ENCODE data around the gene DNAH17. TPM values are rescaled to one million over a fixed set of nuclear protein-coding genes. Genes with fewer than 3 reads are reported as not detected.
A peak's percentile ranks its signal among the peaks of the same experiment; 100 is the strongest.

DNAH17 gene
- total and polyA plus RNA-seq, 2 donors, result 0.28 to 0.30 TPM

- H3K4me1 ChIP-seq (ENCODE audit: control insufficient read depth in 2 of 2, insufficient read depth in 2 of 2, low read length in 2 of 2), result peaks cover 0 to 19% of the 10 kb centered on the region in 2 donors
- no peak overlapping the region for H3K4me3 ChIP-seq (ENCODE audit: low read length in 2 of 2)
- no peaks in the 10 kb centered on the region for H3K36me3 ChIP-seq (ENCODE audit: control insufficient read depth in 2 of 2, insufficient read depth in 2 of 2, low read length in 1 of 2)
- peak in 3 of 9 donors; percentile 26 to 60 (median 28) for DNase-seq (ENCODE audit: low read depth in 6 of 9, low spot score in 9 of 9)
- H3K9me3 ChIP-seq (ENCODE audit: control insufficient read depth in 2 of 2, insufficient read depth in 1 of 2, low read length in 1 of 2), result no peaks in the 10 kb centered on the region
- 90% methylated on average over 31 of the region's 31 CpGs for WGBS
- no peaks in the 10 kb centered on the region for H3K27me3 ChIP-seq (ENCODE audit: control insufficient read depth in 2 of 2, insufficient read depth in 1 of 2, low read length in 1 of 2)
- H3K27ac ChIP-seq (ENCODE audit: low read depth in 1 of 2, low read length in 1 of 2), result peak overlapping the region in 1 of 2 donors; percentile 46
Measured at GRCh38 chr17:78491236-78492115, 85.7 kb downstream of the DNAH17 start.

GRCh38 chr17:78490673-78491072 lies 86.5 kb downstream of the DNAH17 start:
- Histone ChIP-seq H3K27me3 (ENCODE audit: control insufficient read depth in 2 of 2, insufficient read depth in 1 of 2, low read length in 1 of 2) (no peaks in the 10 kb centered on the region), H3K4me3 (ENCODE audit: low read length in 2 of 2) (no peak overlapping the region), H3K4me1 (ENCODE audit: control insufficient read depth in 2 of 2, insufficient read depth in 2 of 2, low read length in 2 of 2) (peaks cover 0 to 19% of the 10 kb centered on the region in 2 donors), H3K27ac (ENCODE audit: low read depth in 1 of 2, low read length in 1 of 2) (peak overlapping the region in 1 of 2 donors; percentile 46), H3K36me3 (ENCODE audit: control insufficient read depth in 2 of 2, insufficient read depth in 2 of 2, low read length in 1 of 2) (no peaks in the 10 kb centered on the region), H3K9me3 (ENCODE audit: control insufficient read depth in 2 of 2, insufficient read depth in 1 of 2, low read length in 1 of 2) (no peaks in the 10 kb centered on the region)
- no peak for DNase-seq (ENCODE audit: low read depth in 6 of 9, low spot score in 9 of 9)
- 95% methylated on average over 15 of the region's 15 CpGs for WGBS

- DNase-seq (ENCODE audit: low read depth in 6 of 9, low spot score in 9 of 9), result no peak
- WGBS, result 97% methylated on average over 10 of the region's 10 CpGs
Measured at GRCh38 chr17:78490156-78490555, 87.0 kb downstream of the DNAH17 start.

GRCh38 chr17:78488867-78489634 lies 88.1 kb downstream of the DNAH17 start:
- no peak overlapping the region for H3K27ac ChIP-seq (ENCODE audit: low read depth in 1 of 2, low read length in 1 of 2)
- no peaks in the 10 kb centered on the region for H3K36me3 ChIP-seq (ENCODE audit: control insufficient read depth in 2 of 2, insufficient read depth in 2 of 2, low read length in 1 of 2)
- H3K9me3 ChIP-seq (ENCODE audit: control insufficient read depth in 2 of 2, insufficient read depth in 1 of 2, low read length in 1 of 2), result no peaks in the 10 kb centered on the region
- peaks cover 7 to 30% of the 10 kb centered on the region in 2 donors for H3K4me1 ChIP-seq (ENCODE audit: control insufficient read depth in 2 of 2, insufficient read depth in 2 of 2, low read length in 2 of 2)
- H3K4me3 ChIP-seq (ENCODE audit: low read length in 2 of 2), result no peak overlapping the region
- WGBS, result 96% methylated on average over 13 of the region's 13 CpGs
- peaks cover 0 to 11% of the 10 kb centered on the region in 2 donors for H3K27me3 ChIP-seq (ENCODE audit: control insufficient read depth in 2 of 2, insufficient read depth in 1 of 2, low read length in 1 of 2)
- DNase-seq (ENCODE audit: low read depth in 6 of 9, low spot score in 9 of 9), result no peak

More at GRCh38 chr17:78490156-78490555, 87.0 kb downstream of the DNAH17 start:
- Histone ChIP-seq H3K36me3 (ENCODE audit: control insufficient read depth in 2 of 2, insufficient read depth in 2 of 2, low read length in 1 of 2) (no peaks in the 10 kb centered on the region), H3K4me1 (ENCODE audit: control insufficient read depth in 2 of 2, insufficient read depth in 2 of 2, low read length in 2 of 2) (peaks cover 0 to 20% of the 10 kb centered on the region in 2 donors), H3K9me3 (ENCODE audit: control insufficient read depth in 2 of 2, insufficient read depth in 1 of 2, low read length in 1 of 2) (no peaks in the 10 kb centered on the region), H3K27ac (ENCODE audit: low read depth in 1 of 2, low read length in 1 of 2) (no peak overlapping the region), H3K27me3 (ENCODE audit: control insufficient read depth in 2 of 2, insufficient read depth in 1 of 2, low read length in 1 of 2) (peaks cover 0 to 4% of the 10 kb centered on the region in 2 donors), H3K4me3 (ENCODE audit: low read length in 2 of 2) (no peak overlapping the region)

- H3K36me3 ChIP-seq (ENCODE audit: control insufficient read depth in 2 of 2, insufficient read depth in 2 of 2, low read length in 1 of 2), result no peaks in the 10 kb centered on the region
- 87% methylated on average over 10 of the region's 10 CpGs for WGBS
- no peak overlapping the region for H3K4me3 ChIP-seq (ENCODE audit: low read length in 2 of 2)
- DNase-seq (ENCODE audit: low read depth in 6 of 9, low spot score in 9 of 9), result no peak
- no peak overlapping the region for H3K27ac ChIP-seq (ENCODE audit: low read depth in 1 of 2, low read length in 1 of 2)
- peaks cover 0 to 12% of the 10 kb centered on the region in 2 donors for H3K27me3 ChIP-seq (ENCODE audit: control insufficient read depth in 2 of 2, insufficient read depth in 1 of 2, low read length in 1 of 2)
- peaks cover 7 to 32% of the 10 kb centered on the region in 2 donors for H3K4me1 ChIP-seq (ENCODE audit: control insufficient read depth in 2 of 2, insufficient read depth in 2 of 2, low read length in 2 of 2)
- no peaks in the 10 kb centered on the region for H3K9me3 ChIP-seq (ENCODE audit: control insufficient read depth in 2 of 2, insufficient read depth in 1 of 2, low read length in 1 of 2)
Measured at GRCh38 chr17:78488156-78488555, 89.0 kb downstream of the DNAH17 start.

GRCh38 chr17:78486946-78487680 lies 90.1 kb downstream of the DNAH17 start:
- Histone ChIP-seq H3K4me1 (ENCODE audit: control insufficient read depth in 2 of 2, insufficient read depth in 2 of 2, low read length in 2 of 2) (peaks cover 7 to 32% of the 10 kb centered on the region in 2 donors), H3K27me3 (ENCODE audit: control insufficient read depth in 2 of 2, insufficient read depth in 1 of 2, low read length in 1 of 2) (peaks cover 0 to 14% of the 10 kb centered on the region in 2 donors), H3K9me3 (ENCODE audit: control insufficient read depth in 2 of 2, insufficient read depth in 1 of 2, low read length in 1 of 2) (no peaks in the 10 kb centered on the region), H3K4me3 (ENCODE audit: low read length in 2 of 2) (no peak overlapping the region), H3K27ac (ENCODE audit: low read depth in 1 of 2, low read length in 1 of 2) (no peak overlapping the region), H3K36me3 (ENCODE audit: control insufficient read depth in 2 of 2, insufficient read depth in 2 of 2, low read length in 1 of 2) (no peaks in the 10 kb centered on the region)
- DNase-seq (ENCODE audit: low read depth in 6 of 9, low spot score in 9 of 9), result no peak
- WGBS, result 90% methylated on average over 13 of the region's 13 CpGs

GRCh38 chr17:78486228-78486802 lies 90.9 kb downstream of the DNAH17 start:
- 98% methylated on average over 24 of the region's 24 CpGs for WGBS
- no peak for DNase-seq (ENCODE audit: low read depth in 6 of 9, low spot score in 9 of 9)

GRCh38 chr17:78485290-78486168 lies 91.7 kb downstream of the DNAH17 start:
- DNase-seq (ENCODE audit: low read depth in 6 of 9, low spot score in 9 of 9), result no peak
- Histone ChIP-seq H3K36me3 (ENCODE audit: control insufficient read depth in 2 of 2, insufficient read depth in 2 of 2, low read length in 1 of 2) (no peaks in the 10 kb centered on the region), H3K9me3 (ENCODE audit: control insufficient read depth in 2 of 2, insufficient read depth in 1 of 2, low read length in 1 of 2) (no peaks in the 10 kb centered on the region), H3K4me1 (ENCODE audit: control insufficient read depth in 2 of 2, insufficient read depth in 2 of 2, low read length in 2 of 2) (peaks cover 7 to 17% of the 10 kb centered on the region in 2 donors), H3K27ac (ENCODE audit: low read depth in 1 of 2, low read length in 1 of 2) (no peak overlapping the region), H3K4me3 (ENCODE audit: low read length in 2 of 2) (no peak overlapping the region), H3K27me3 (ENCODE audit: control insufficient read depth in 2 of 2, insufficient read depth in 1 of 2, low read length in 1 of 2) (peaks cover 0 to 14% of the 10 kb centered on the region in 2 donors)
- WGBS, result 85% methylated on average over 32 of the region's 32 CpGs

More at GRCh38 chr17:78486228-78486802, 90.9 kb downstream of the DNAH17 start:
- Histone ChIP-seq H3K4me1 (ENCODE audit: control insufficient read depth in 2 of 2, insufficient read depth in 2 of 2, low read length in 2 of 2) (peaks cover 7 to 25% of the 10 kb centered on the region in 2 donors), H3K36me3 (ENCODE audit: control insufficient read depth in 2 of 2, insufficient read depth in 2 of 2, low read length in 1 of 2) (no peaks in the 10 kb centered on the region), H3K9me3 (ENCODE audit: control insufficient read depth in 2 of 2, insufficient read depth in 1 of 2, low read length in 1 of 2) (no peaks in the 10 kb centered on the region), H3K4me3 (ENCODE audit: low read length in 2 of 2) (no peak overlapping the region), H3K27me3 (ENCODE audit: control insufficient read depth in 2 of 2, insufficient read depth in 1 of 2, low read length in 1 of 2) (peaks cover 0 to 14% of the 10 kb centered on the region in 2 donors), H3K27ac (ENCODE audit: low read depth in 1 of 2, low read length in 1 of 2) (no peak overlapping the region)
